ENCODE data around the gene PLN.
A peak's percentile ranks its signal among the peaks of the same experiment; 100 is the strongest.

The PLN gene

DNA sequence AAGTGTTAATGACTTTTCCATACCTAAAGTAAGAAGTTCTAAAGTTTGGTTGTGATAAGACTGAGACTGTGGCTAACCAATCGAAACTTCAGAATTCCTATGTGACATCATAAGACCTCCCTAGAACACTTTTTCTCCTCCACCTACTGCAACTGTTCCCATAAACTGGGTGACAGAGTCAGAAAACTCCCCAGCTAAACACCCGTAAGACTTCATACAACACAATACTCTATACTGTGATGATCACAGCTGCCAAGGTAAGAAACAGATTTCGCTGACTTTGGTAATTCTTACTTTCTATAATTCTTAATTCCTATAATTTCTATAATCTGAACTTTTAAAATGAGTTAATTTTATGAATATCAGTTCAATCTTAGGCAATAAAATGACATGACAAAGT, at the start of gene PLN:
Gene PLN, plus strand, starts transcription at position 161 of the 400 bp plus-strand sequence. CDS start 10,626 bp downstream, outside the sequence.
- no peak for DNase-seq

GRCh38 chr6:118500130-118501015, 47.7 kb upstream of the PLN start:
- DNase-seq, result peak; percentile 44

- DNase-seq, result no peak
These were observed 47.0 kb upstream of the PLN start for GRCh38 chr6:118501099-118501498.

DNA sequence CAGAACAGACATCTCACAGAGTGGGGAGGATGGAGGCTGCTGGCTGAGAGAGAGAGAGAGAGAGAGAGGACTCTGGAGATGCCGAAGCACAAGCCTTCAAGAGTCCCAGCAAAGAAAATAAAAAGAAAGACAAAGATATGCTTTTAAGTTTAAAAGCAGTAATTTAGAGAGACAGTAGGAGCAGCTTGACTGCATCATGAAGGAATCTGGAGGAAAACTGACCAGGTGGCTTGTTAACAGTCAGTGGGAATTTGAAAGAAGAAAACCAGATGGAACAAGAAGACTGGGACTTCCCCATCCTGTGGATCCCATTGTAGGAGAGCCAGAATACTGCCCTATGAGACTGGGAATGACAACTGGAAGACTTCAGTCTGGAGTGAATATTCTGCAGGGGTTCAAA, 46.3 kb upstream of the PLN start:
- no peak for DNase-seq

DNA sequence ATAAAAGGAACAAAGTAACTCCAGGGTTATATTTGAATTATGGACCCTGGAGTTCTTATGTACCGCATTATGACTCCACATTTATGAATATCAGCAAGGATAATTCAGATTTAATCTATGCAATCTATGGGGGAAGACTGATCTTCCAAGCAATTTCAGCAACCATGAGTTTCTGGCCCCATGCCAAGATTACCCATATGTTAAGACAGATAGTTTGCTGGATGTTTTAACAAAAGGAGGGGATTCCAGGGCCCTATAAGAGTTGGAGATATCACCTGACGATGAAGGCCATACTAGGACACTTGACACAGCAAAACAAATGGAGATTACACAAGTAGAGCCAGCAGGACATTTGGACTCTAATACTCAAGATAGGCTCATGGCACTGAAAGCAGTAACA, 45.9 kb upstream of the PLN start:
- peak; percentile 54 for DNase-seq

- DNase-seq, result no peak
These were observed 43.5 kb upstream of the PLN start for GRCh38 chr6:118504611-118505010.

- no peak for DNase-seq
These were observed 42.4 kb upstream of the PLN start for GRCh38 chr6:118505656-118506055.

DNA sequence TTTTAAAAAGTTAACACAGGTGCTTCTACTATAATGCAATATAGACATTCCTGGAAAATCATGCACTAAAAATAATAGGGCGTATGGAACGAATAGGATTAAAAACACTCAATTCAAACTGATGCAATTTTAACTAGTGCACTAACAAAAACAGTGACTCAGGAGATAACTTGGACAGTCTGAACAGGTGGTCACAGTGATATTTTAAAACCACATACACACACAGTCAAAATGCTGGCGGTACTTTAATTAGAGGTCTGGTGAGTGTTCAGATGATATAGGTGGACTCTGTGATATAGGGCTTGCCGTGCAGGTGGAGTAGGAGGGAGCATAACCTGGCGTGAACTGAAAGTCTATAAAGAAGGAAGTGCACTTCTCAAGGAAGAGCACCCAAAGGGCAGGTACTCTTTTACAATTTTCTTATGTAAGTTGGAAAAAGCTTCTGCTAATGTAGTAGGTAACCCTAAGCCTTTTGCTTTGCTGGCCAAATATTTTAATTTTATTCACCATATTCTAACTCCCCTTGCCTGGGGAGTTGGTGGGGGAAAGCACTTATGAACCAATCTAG, 41.9 kb upstream of the PLN start:
- DNase-seq, result no peak

DNA sequence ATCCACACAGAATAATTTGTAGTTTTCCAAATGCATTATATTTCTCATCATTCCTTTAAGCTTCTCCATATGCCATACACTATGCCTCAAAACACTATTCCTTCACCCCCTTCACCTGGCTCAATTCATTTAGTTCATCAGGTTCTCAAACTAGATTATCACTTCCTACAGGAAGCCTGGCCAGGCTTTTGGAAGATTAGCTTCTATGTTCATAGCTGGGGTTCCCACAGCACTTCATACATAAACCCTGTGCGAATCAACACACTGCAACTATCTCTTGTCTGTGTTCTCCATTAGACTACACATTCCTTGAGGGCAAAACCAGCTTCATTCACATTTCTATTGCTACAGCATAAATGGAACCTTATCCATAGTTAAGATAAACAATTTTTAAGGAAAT, 40.5 kb upstream of the PLN start:
- no peak for DNase-seq

GRCh38 chr6:118509009-118509617, 39.0 kb upstream of the PLN start:
- DNase-seq, result peak; percentile 34

DNA sequence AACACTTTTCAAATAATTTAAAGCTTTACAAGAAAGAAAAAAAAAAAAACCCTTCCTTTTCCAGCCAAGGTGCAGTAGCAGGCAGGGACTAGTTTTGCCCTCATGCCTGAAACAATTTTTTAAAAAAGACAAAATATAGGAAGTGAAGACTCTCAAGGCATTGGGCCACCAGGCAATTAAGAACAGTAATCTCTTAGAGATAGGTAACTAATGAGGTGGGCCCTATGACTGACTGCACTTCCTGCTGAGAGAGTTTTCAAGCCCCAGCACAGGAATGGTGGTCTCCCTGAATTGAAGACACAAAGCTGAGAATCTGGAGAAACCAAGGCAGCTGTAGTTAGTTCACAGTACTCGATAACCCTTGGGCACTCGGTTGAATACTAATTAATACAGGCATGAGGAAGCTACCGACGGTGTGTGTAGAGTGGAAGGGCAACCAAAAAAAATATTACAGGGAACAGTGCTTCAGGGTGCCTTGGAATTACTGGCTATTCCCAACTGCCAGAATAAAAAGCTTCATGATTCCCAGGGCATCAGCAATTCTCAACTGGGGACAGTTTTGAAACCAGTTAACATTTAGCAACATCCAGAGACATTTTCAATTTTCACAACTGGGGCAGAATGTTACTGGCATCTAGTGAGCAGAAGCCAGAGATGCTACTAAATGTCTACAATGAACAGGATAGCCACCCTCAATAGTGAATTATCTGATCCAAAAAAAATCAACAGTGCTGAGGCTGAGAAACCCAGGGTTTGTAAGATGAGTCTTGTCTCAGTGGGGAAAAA, 36.0 kb upstream of the PLN start:
- no peak for DNase-seq

GRCh38 chr6:118514689-118515088, 33.4 kb upstream of the PLN start:
- DNase-seq, result no peak

DNA sequence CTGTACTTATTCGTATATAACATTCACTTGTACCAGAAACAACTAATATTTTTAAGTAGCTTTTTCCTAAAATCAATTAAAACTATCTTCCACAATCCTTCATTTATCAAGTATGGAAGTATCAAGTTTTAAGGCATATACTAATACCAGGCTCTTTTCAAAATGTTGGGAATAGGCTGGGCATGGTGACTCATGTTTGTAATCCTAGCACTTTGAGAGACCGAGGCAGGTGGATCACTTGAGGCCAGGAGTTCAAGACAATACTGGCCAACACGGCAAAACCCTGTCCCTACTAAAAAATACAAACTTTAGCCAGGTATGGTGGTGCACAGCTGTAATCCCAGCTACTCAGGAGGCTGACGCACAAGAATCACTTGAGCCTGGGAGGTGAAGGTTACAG, 25.7 kb upstream of the PLN start:
- no peak for DNase-seq

GRCh38 chr6:118523216-118523615, 24.9 kb upstream of the PLN start:
- DNase-seq, result no peak

DNA sequence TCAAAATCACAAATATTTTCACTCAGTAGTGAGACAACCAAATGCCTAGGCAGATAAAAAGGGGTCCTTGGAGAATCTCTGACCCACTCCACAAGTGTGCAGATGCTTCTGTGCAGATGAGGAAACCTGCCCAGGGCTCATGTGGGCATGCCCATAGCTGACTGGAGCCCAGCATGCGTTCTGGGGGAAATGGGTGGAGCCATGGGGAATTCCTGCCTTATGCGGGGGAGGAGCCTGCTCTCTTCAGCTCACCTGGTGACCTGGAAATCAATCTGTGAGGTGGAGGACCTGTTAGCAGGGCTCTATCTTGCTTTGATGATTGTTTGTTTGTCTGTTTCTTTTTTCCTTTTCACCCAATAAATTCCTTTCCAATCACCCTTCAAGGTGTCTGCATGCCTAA, 23.4 kb upstream of the PLN start:
- no peak for DNase-seq

DNA sequence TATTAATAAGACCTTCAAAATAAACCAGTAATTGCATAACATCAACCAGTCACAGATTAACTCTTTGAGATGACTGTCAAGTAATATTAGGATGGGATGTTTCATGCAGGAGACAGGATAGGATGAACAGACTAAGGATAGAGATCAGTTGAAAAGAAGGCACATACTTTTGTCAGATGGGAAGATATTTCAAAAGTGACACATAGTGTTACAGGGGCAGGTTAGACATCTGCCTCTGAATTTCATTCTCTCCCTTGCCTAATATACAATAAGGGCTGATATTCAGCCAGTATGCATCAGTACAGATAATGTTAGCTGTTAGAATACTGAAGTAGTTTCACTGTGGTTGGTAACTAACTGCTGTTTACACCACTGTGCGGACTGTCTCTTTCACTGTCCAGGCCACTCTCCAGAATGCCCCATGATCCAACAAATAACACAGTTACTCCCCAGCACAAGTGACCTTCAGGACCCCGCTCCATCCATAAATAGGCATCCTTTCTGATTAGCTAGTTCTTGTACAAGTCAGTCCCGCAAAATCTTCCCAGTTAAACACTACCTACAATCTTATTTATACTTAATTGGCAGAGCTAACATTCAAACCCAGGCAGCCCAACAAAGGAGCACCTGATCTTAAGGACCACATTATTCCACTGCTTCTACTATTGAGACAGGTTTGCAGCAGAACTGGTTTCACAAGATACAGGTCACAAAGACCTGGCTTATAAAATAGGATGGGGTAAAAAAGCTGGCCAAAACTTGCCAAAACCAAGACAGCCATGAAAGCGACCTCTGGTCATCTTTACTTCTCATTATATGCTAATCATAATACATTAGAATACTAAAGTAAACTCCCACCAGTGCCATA, 21.9 kb upstream of the PLN start:
- no peak for DNase-seq

GRCh38 chr6:118528129-118528528, 20.0 kb upstream of the PLN start:
- no peak for DNase-seq

DNA sequence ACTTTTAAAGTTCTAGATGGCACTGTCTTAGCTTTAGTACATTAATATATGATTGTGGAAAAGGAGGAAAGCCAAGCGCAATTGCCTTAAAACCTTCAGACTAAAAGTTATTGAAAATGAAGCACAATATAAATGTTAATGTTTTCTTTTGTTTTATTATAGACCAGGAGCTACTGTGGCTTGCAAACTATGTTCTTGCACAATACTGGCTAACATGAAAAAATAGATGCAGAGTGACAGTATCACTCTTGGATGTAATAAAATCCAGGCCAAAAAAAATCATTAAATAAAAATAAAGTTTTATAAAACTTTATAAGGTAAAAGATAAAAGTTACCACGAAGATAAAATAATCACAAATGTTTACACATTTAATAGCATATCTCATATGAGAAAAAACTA, 18.3 kb upstream of the PLN start:
- no peak for DNase-seq

DNA sequence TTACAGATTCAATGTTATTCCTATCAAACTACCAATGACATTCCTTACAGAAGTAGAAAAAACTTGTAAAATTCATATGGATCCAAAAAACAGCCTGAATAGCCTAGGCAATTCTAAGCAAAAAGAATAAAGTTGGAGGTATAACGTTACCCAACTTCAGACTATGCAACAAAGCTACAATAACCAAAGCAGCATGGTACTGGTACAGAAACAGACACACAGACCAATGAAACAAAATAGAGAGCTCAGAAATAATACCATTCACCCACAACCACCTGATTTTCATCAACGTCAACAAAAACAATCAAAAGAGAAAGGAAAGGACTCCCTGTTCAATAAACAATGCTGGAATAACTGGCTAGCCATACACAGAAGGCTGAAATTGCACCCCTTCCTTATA, 17.2 kb upstream of the PLN start:
- DNase-seq, result no peak

- no peak for DNase-seq
These were observed 12.8 kb upstream of the PLN start for GRCh38 chr6:118535176-118535844.

GRCh38 chr6:118536478-118536877, 11.6 kb upstream of the PLN start:
- DNase-seq, result no peak

- no peak for DNase-seq
These were observed 10.5 kb upstream of the PLN start for GRCh38 chr6:118537574-118537973.
